Fibroblast of the aortic adventitia (primary cell): Measurements from ENCODE around the gene TRAFD1. TPM values are rescaled to one million over a fixed set of nuclear protein-coding genes. Genes with fewer than 3 reads are reported as not detected.
"Not testable (repeated sequence)": the region's sequence is repeated elsewhere in the genome, so short reads cannot be mapped to it uniquely, and the experiment has no call there.

Experiments used
- DNase-seq: peaks from one replicate; pipeline ENCODE4 v3.0.0-alpha.2; 2010; ENCODE audit warnings: low read depth
- H3K4me3 ChIP-seq: 2 replicates; pipeline ENCODE4 v1.5.1; 2011; ENCODE audit warnings: low read depth, mild to moderate bottlenecking, control low read depth, low read length, moderate library complexity
- CTCF ChIP-seq: IDR thresholded peaks from 2 replicates; pipeline ENCODE4 v1.5.1; 2011; ENCODE audit warnings: mild to moderate bottlenecking, low read length, control low read depth, inconsistent platforms; ENCODE audit not compliant: insufficient read depth
- total RNA-seq: library from RNA; depleted of rRNA; stranded (reverse); fragments of >200 nt; gene quantifications from 2 replicates; pipeline ENCODE4 v1.2.3, GENCODE V29; 2012; ENCODE audit warnings: low replicate concordance

TRAFD1 gene
- total RNA-seq, 1 donor, result 36.5 TPM

GRCh38 chr12:112108202-112109079 is 16.9 kb upstream of the TRAFD1 start, which contains the start of gene NAA25:
NAA25 (minus strand) TSS chr12:112108783; CDS start chr12:112108773, 10 bp downstream.
- DNase-seq, result peak; percentile 87
- H3K4me3 ChIP-seq, result peak within 1 kb of the TSS; percentile 96
- TF ChIP-seq CTCF, result no peak

- not testable (repeated sequence) for H3K4me3 ChIP-seq, DNase-seq
Measured at GRCh38 chr12:112110787-112111662, 14.3 kb upstream of the TRAFD1 start.

GRCh38 chr12:112111931-112112330 is 13.4 kb upstream of the TRAFD1 start:
- no peak overlapping the region for H3K4me3 ChIP-seq
- no peak for DNase-seq
- no peak for TF ChIP-seq CTCF

- TF ChIP-seq CTCF, result no peak
- H3K4me3 ChIP-seq, result no peak overlapping the region
Measured at GRCh38 chr12:112112409-112113133, 12.8 kb upstream of the TRAFD1 start.

GRCh38 chr12:112115259-112116045 is 9.9 kb upstream of the TRAFD1 start:
- no peak for DNase-seq
- no peak for TF ChIP-seq CTCF
- H3K4me3 ChIP-seq, result no peak overlapping the region

More at GRCh38 chr12:112112409-112113133, 12.8 kb upstream of the TRAFD1 start:
- no peak for DNase-seq

- peak; percentile 68 for DNase-seq
- no peak for TF ChIP-seq CTCF
- H3K4me3 ChIP-seq, result no peak overlapping the region
Measured at GRCh38 chr12:112116232-112117060, 8.9 kb upstream of the TRAFD1 start.
